ENCODE measurements around the gene HEPHL1.
"Not testable (repeated sequence)": the region's sequence is repeated elsewhere in the genome, so short reads cannot be mapped to it uniquely, and the experiment has no call there.

HEPHL1 gene

GRCh38 chr11:94020777-94021481, at the start of gene HEPHL1:
Gene HEPHL1, plus strand, starts transcription at chr11:94021354. Its CDS starts 15 bp downstream, at chr11:94021369.
- no peak for DNase-seq

- DNase-seq: no peak
These were observed 48.4 kb upstream of the HEPHL1 start for GRCh38 chr11:93972790-93973189.

GRCh38 chr11:93973322-93974051, 47.7 kb upstream of the HEPHL1 start:
- not testable (repeated sequence) for DNase-seq

- no peak for DNase-seq
These were observed 46.4 kb upstream of the HEPHL1 start for GRCh38 chr11:93974759-93975158.

- not testable (repeated sequence) for DNase-seq
These were observed 44.4 kb upstream of the HEPHL1 start for GRCh38 chr11:93976577-93977254.

GRCh38 chr11:93983542-93984195, 37.5 kb upstream of the HEPHL1 start:
- DNase-seq: no peak

GRCh38 chr11:93984196-93984567, 37.0 kb upstream of the HEPHL1 start:
- no peak for DNase-seq

GRCh38 chr11:93984936-93985335, 36.2 kb upstream of the HEPHL1 start:
- no peak for DNase-seq

- no peak for DNase-seq
These were observed 34.4 kb upstream of the HEPHL1 start for GRCh38 chr11:93986716-93987115.

GRCh38 chr11:93988455-93988854, 32.7 kb upstream of the HEPHL1 start:
- DNase-seq: no peak

GRCh38 chr11:93988912-93989311, 32.2 kb upstream of the HEPHL1 start:
- DNase-seq: no peak

GRCh38 chr11:93993747-93994146, 27.4 kb upstream of the HEPHL1 start:
- DNase-seq: no peak

GRCh38 chr11:93997741-93998140, 23.4 kb upstream of the HEPHL1 start:
- no peak for DNase-seq

GRCh38 chr11:94000659-94001058, 20.5 kb upstream of the HEPHL1 start:
- DNase-seq: no peak

GRCh38 chr11:94002226-94002625, 18.9 kb upstream of the HEPHL1 start:
- DNase-seq: no peak

GRCh38 chr11:94007426-94007825, 13.7 kb upstream of the HEPHL1 start:
- no peak for DNase-seq

- no peak for DNase-seq
These were observed 13.2 kb upstream of the HEPHL1 start for GRCh38 chr11:94007906-94008305.

- no peak for DNase-seq
These were observed 11.0 kb upstream of the HEPHL1 start for GRCh38 chr11:94010136-94010535.

- no peak for DNase-seq
These were observed 9.7 kb upstream of the HEPHL1 start for GRCh38 chr11:94011478-94011877.

- DNase-seq: no peak
These were observed 3.7 kb upstream of the HEPHL1 start for GRCh38 chr11:94017446-94017845.

- DNase-seq: no peak
These were observed 2.4 kb upstream of the HEPHL1 start for GRCh38 chr11:94018721-94019120.

- no peak for DNase-seq
These were observed 2.7 kb downstream of the HEPHL1 start for GRCh38 chr11:94023856-94024255.

- DNase-seq: no peak
These were observed 3.4 kb downstream of the HEPHL1 start for GRCh38 chr11:94024547-94024946.

All from activated CD4-positive, alpha-beta T cell treated with anti-CD3 and anti-CD28 coated beads for 48 hours (primary cell).